ENCODE data around the gene DDX55. TPM values are rescaled to one million over a fixed set of nuclear protein-coding genes. Genes with fewer than 3 reads are reported as not detected.

Gene DDX55
- total RNA-seq, 3 donors from 2014 or later: 17.3 to 36.4 (median 19.7) TPM

- Histone ChIP-seq H3K4me3 (no peak overlapping the region), H3K36me3 (no peaks in the 10 kb centered on the region), H3K4me1 (no peaks in the 10 kb centered on the region), H3K27me3 (no peaks in the 10 kb centered on the region), H3K9me3 (no peaks in the 10 kb centered on the region), H3K27ac (no peak overlapping the region)
- TF ChIP-seq CTCF (IDR thresholded peaks at IDR 0.05) (no peak), POLR2A (IDR thresholded peaks at IDR 0.05) (no peak)
- intact Hi-C loops (cut with DNase I; ENCODE audit: low total_unique reads): no loop called here
- DNase-seq (ENCODE audit: low spot score in 2 of 2): no peak
Measured at GRCh38 chr12:123648401-123648800, 46.5 kb downstream of the DDX55 start.

GRCh38 chr12:123654129-123654701 lies 52.3 kb downstream of the DDX55 start:
- DNase-seq (ENCODE audit: low spot score in 2 of 2): no peak
- H3K9me3 ChIP-seq: no peaks in the 10 kb centered on the region
- intact Hi-C loops (cut with DNase I; ENCODE audit: low total_unique reads): no loop called here
- H3K4me3 ChIP-seq: no peak overlapping the region
- H3K27ac ChIP-seq: no peak overlapping the region
- no peaks in the 10 kb centered on the region for H3K4me1 ChIP-seq
- H3K36me3 ChIP-seq: no peaks in the 10 kb centered on the region
- no peaks in the 10 kb centered on the region for H3K27me3 ChIP-seq
- TF ChIP-seq CTCF (IDR thresholded peaks at IDR 0.05) (no peak), POLR2A (IDR thresholded peaks at IDR 0.05) (no peak), POLR2AphosphoS5 (IDR thresholded peaks at IDR 0.05) (no peak)

- Histone ChIP-seq H3K27ac (no peak overlapping the region), H3K9me3 (no peaks in the 10 kb centered on the region), H3K27me3 (no peaks in the 10 kb centered on the region), H3K4me3 (no peak overlapping the region), H3K36me3 (no peaks in the 10 kb centered on the region), H3K4me1 (no peaks in the 10 kb centered on the region)
- intact Hi-C loops (cut with DNase I; ENCODE audit: low total_unique reads): no loop called here
- TF ChIP-seq POLR2A (IDR thresholded peaks at IDR 0.05) (no peak), POLR2AphosphoS5 (IDR thresholded peaks at IDR 0.05) (no peak), CTCF (IDR thresholded peaks at IDR 0.05) (no peak)
- no peak for DNase-seq (ENCODE audit: low spot score in 2 of 2)
Measured at GRCh38 chr12:123655420-123655819, 53.5 kb downstream of the DDX55 start.

- H3K27me3 ChIP-seq: no peaks in the 10 kb centered on the region
- intact Hi-C loops (cut with DNase I; ENCODE audit: low total_unique reads): no loop called here
- H3K4me3 ChIP-seq: no peak overlapping the region
- no peak for DNase-seq (ENCODE audit: low spot score in 2 of 2)
- TF ChIP-seq CTCF (IDR thresholded peaks at IDR 0.05): no peak
- H3K27ac ChIP-seq: no peak overlapping the region
- no peaks in the 10 kb centered on the region for H3K4me1 ChIP-seq
- H3K9me3 ChIP-seq: no peaks in the 10 kb centered on the region
- H3K36me3 ChIP-seq: no peaks in the 10 kb centered on the region
Measured at GRCh38 chr12:123656392-123656791, 54.5 kb downstream of the DDX55 start.

- no peaks in the 10 kb centered on the region for H3K36me3 ChIP-seq
- no peak for DNase-seq (ENCODE audit: low spot score in 2 of 2)
- no peak for TF ChIP-seq POLR2AphosphoS5 (IDR thresholded peaks at IDR 0.05)
- TF ChIP-seq CTCF (IDR thresholded peaks at IDR 0.05): no peak
- TF ChIP-seq POLR2A (IDR thresholded peaks at IDR 0.05): no peak
- no peaks in the 10 kb centered on the region for H3K4me1 ChIP-seq
- intact Hi-C loops (cut with DNase I; ENCODE audit: low total_unique reads): no loop called here
- no peaks in the 10 kb centered on the region for H3K9me3 ChIP-seq
- no peak overlapping the region for H3K27ac ChIP-seq
- H3K4me3 ChIP-seq: no peak overlapping the region
- no peaks in the 10 kb centered on the region for H3K27me3 ChIP-seq
Measured at GRCh38 chr12:123657211-123657610, 55.3 kb downstream of the DDX55 start.
